ENCODE data around the gene MAP3K20. TPM values are rescaled to one million over a fixed set of nuclear protein-coding genes. Genes with fewer than 3 reads are reported as not detected.

Gene MAP3K20
- total and polyA plus RNA-seq, 2 donors (not counting 3 experiments of a cell fraction or from before 2014, with no cell fraction given), result 7.8 to 31.5 TPM

- FAIRE-seq, result no peak
- Histone ChIP-seq H3K27ac (ENCODE audit: insufficient read depth, low read depth, low read length) (no peak overlapping the region), H3K9me1 (replicated peaks; ENCODE audit: control insufficient read depth, extremely low read depth, insufficient read depth, low read length) (no peaks in the 10 kb centered on the region), H2AFZ (ENCODE audit: low read depth, low read length) (no peak overlapping the region), H3K27me3 (ENCODE audit: control insufficient read depth in 2 of 2, insufficient read depth in 2 of 2, low read length in 2 of 2) (no peaks in the 10 kb centered on the region), H3K4me3 (replicated peaks in 1 of 3; ENCODE audit: insufficient read depth in 1 of 3, low read depth in 1 of 3, low read length in 3 of 3) (no peak overlapping the region), H3K4me2 (ENCODE audit: insufficient read depth, low read length) (no peak overlapping the region), H3K4me1 (ENCODE audit: control insufficient read depth, extremely low read depth, insufficient read depth, low read length) (no peaks in the 10 kb centered on the region), H3K79me2 (ENCODE audit: control insufficient read depth, insufficient read depth, low read length) (no peaks in the 10 kb centered on the region), H4K20me1 (replicated peaks; ENCODE audit: control insufficient read depth, extremely low read depth, insufficient read depth, low read length) (no peaks in the 10 kb centered on the region), H3K36me3 (ENCODE audit: control insufficient read depth in 2 of 2, extremely low read depth in 1 of 2, insufficient read depth in 2 of 2, low read length in 2 of 2) (peaks cover 0 to 6% of the 10 kb centered on the region in 2 experiments), H3K9me3 (replicated peaks; ENCODE audit: control insufficient read depth, insufficient read depth, low read length) (no peaks in the 10 kb centered on the region), H3K9ac (replicated peaks; ENCODE audit: extremely low read depth, insufficient read depth, low read length) (no peak overlapping the region)
- dilution Hi-C loops (cut with MboI; ENCODE audit: extremely low pct_ligation_motif_present, low sequenced_read_pairs) (no loop called here), intact Hi-C loops (cut with micrococcal nuclease) (no loop called here)
- ChIA-PET POLR2A (no interaction called here), CTCF (interaction anchor here (14.3 kb wide), 1 partner anchor 181 kb away, joined by 493 read pairs; no protein-coding TSS in a partner anchor)
- no peak for DNase-seq (ENCODE audit: low read depth, low spot score)
- BruUV-seq (replicated peaks), result no TSS peak
- TF ChIP-seq POLR2AphosphoS5 (IDR thresholded peaks at IDR 0.05; ENCODE audit: insufficient read depth, low read depth, low read length) (no peak), MAX (IDR thresholded peaks at IDR 0.05; ENCODE audit: insufficient read depth, insufficient read length) (no peak), POLR2A (IDR thresholded peaks at IDR 0.05; ENCODE audit: low read depth, low read length) (no peak), CTCF (IDR thresholded peaks at IDR 0.05; ENCODE audit: extremely low read depth in 1 of 2, insufficient read depth in 1 of 2, low read depth in 1 of 2, low read length in 2 of 2) (no peak), JUN (IDR thresholded peaks at IDR 0.05; ENCODE audit: borderline replicate concordance, insufficient read depth, insufficient read length, low read depth) (no peak), GATA2 (IDR thresholded peaks at IDR 0.05; ENCODE audit: insufficient read depth, insufficient read length, low read depth, low read length) (no peak), MYC (IDR thresholded peaks at IDR 0.05; ENCODE audit: low read depth, low read length) (no peak), EZH2 (IDR thresholded peaks at IDR 0.05; ENCODE audit: borderline replicate concordance, low read depth, low read length, severe bottlenecking) (no peak)
Measured at GRCh38 chr2:173033084-173033483, 42.6 kb upstream of the MAP3K20 start.
